WTC11 (cell line): ENCODE results near the gene AKAP1.

Experiments used
- ATF1 ChIP-seq: sonication (generic); formaldehyde crosslinking; IDR thresholded peaks from 2 replicates; pipeline ENCODE4 v1.8.1; 2023; ENCODE audit warnings: mild to moderate bottlenecking, moderate library complexity, missing genetic modification reagents
- CREM ChIP-seq: sonication (generic); formaldehyde crosslinking; IDR thresholded peaks from 2 replicates; pipeline ENCODE4 v1.8.1; 2022; ENCODE audit warnings: mild to moderate bottlenecking, missing genetic modification reagents, moderate library complexity
- NFYB ChIP-seq: sonication (generic); formaldehyde crosslinking; conservative IDR thresholded peaks from 2 replicates; pipeline ENCODE4 v1.8.0; 2022; ENCODE audit warnings: low read depth, missing genetic modification reagents
- TCF7 ChIP-seq: sonication (generic); formaldehyde crosslinking; IDR thresholded peaks from 2 replicates; pipeline ENCODE4 v1.8.0; 2022; ENCODE audit warnings: mild to moderate bottlenecking, low read depth, missing genetic modification reagents, moderate library complexity
- ZNF121 ChIP-seq: sonication (generic); formaldehyde crosslinking; IDR thresholded peaks from 2 replicates; pipeline ENCODE4 v1.8.0; 2023; ENCODE audit warnings: missing genetic modification reagents
- TF ChIP-seq, protein P1 (sequence below): sonication (generic); formaldehyde crosslinking; IDR thresholded peaks from 2 replicates; pipeline ENCODE4 v1.8.0; 2022; ENCODE audit warnings: mild to moderate bottlenecking, missing genetic modification reagents
- TF ChIP-seq, protein P2 (sequence below): sonication (generic); formaldehyde crosslinking; conservative IDR thresholded peaks from 2 replicates; pipeline ENCODE4 v1.8.1; 2023; ENCODE audit warnings: mild to moderate bottlenecking, low read depth, missing genetic modification reagents, moderate library complexity
- TF ChIP-seq, protein P3 (sequence below): fragments of 200-600 bp; IDR thresholded peaks from 2 replicates; pipeline ENCODE4 v1.8.0; 2022; ENCODE audit warnings: antibody characterized with exemption

DNA sequence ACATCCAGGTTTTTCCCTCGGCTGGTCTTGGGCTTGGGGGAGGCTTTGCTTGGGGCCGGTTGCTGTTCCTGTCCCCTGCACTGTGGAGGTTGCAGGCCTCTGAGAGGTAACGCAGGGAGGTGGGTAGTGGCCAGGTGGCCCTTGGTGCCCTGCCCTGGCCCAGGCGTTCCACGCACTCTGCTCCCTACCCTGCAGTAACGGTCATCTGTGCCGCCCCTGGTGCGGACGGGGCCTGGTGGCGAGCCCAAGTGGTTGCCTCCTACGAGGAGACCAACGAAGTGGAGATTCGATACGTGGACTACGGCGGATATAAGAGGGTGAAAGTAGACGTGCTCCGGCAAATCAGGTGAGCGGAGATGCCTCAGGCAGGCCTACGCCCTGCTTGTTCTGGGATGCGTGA lies 30.9 kb downstream of the AKAP1 start:
- TF ChIP-seq, protein P1, sequence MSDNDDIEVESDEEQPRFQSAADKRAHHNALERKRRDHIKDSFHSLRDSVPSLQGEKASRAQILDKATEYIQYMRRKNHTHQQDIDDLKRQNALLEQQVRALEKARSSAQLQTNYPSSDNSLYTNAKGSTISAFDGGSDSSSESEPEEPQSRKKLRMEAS (CRISPR knock-in tag): no peak
- TF ChIP-seq, protein P2, sequence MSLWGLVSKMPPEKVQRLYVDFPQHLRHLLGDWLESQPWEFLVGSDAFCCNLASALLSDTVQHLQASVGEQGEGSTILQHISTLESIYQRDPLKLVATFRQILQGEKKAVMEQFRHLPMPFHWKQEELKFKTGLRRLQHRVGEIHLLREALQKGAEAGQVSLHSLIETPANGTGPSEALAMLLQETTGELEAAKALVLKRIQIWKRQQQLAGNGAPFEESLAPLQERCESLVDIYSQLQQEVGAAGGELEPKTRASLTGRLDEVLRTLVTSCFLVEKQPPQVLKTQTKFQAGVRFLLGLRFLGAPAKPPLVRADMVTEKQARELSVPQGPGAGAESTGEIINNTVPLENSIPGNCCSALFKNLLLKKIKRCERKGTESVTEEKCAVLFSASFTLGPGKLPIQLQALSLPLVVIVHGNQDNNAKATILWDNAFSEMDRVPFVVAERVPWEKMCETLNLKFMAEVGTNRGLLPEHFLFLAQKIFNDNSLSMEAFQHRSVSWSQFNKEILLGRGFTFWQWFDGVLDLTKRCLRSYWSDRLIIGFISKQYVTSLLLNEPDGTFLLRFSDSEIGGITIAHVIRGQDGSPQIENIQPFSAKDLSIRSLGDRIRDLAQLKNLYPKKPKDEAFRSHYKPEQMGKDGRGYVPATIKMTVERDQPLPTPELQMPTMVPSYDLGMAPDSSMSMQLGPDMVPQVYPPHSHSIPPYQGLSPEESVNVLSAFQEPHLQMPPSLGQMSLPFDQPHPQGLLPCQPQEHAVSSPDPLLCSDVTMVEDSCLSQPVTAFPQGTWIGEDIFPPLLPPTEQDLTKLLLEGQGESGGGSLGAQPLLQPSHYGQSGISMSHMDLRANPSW: no peak
- TF ChIP-seq NFYB (no peak), TCF7 (CRISPR knock-in tag) (no peak), ATF1 (CRISPR knock-in tag) (no peak), ZNF121 (CRISPR knock-in tag) (no peak), CREM (CRISPR knock-in tag) (no peak)
- TF ChIP-seq, protein P3, sequence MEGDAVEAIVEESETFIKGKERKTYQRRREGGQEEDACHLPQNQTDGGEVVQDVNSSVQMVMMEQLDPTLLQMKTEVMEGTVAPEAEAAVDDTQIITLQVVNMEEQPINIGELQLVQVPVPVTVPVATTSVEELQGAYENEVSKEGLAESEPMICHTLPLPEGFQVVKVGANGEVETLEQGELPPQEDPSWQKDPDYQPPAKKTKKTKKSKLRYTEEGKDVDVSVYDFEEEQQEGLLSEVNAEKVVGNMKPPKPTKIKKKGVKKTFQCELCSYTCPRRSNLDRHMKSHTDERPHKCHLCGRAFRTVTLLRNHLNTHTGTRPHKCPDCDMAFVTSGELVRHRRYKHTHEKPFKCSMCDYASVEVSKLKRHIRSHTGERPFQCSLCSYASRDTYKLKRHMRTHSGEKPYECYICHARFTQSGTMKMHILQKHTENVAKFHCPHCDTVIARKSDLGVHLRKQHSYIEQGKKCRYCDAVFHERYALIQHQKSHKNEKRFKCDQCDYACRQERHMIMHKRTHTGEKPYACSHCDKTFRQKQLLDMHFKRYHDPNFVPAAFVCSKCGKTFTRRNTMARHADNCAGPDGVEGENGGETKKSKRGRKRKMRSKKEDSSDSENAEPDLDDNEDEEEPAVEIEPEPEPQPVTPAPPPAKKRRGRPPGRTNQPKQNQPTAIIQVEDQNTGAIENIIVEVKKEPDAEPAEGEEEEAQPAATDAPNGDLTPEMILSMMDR: no peak
